Natural killer cell treated with Interleukin-12 subunit alpha and Interleukin-12 subunit beta and Interleukin-15 and Interleukin-18, amount 100 ng/mL, for 72 hours (primary cell): Measurements from ENCODE around the gene NOTCH4. TPM values are rescaled to one million over a fixed set of nuclear protein-coding genes. Genes with fewer than 3 reads are reported as not detected.

Source experiments
- ATAC-seq, 2 donors: fragments of 150-1000 bp; cut with Tn5 transposase in 1 of 2; sonication (Bioruptor Pico), chemical (Tn5 transposase) in 1 of 2; 2 replicates each; pipeline ENCODE4 v1.10.0; 2021
- DNase-seq: peaks from one replicate; pipeline ENCODE4 v3.0.0; 2022; ENCODE audit warnings: low spot score
- H3K27ac Mint-ChIP-seq, 2 donors: 1 replicate in 1 of 2; 2 replicates in 1 of 2; pipeline ENCODE4 v1.8.0; 2022; ENCODE audit warnings: mixed read lengths in 2 of 2, mild to moderate bottlenecking in 1 of 2, moderate library complexity in 1 of 2
- H3K27me3 Mint-ChIP-seq, 2 donors: 1 replicate in 1 of 2; 2 replicates in 1 of 2; pipeline ENCODE4 v1.8.0; 2022; ENCODE audit warnings: mixed read lengths in 2 of 2
- H3K36me3 Mint-ChIP-seq: one replicate; pipeline ENCODE4 v1.8.0; 2022; ENCODE audit warnings: mixed read lengths
- H3K4me1 Mint-ChIP-seq, 2 donors: 1 replicate in 1 of 2; 2 replicates in 1 of 2; pipeline ENCODE4 v1.8.0; 2022; ENCODE audit warnings: low read depth in 2 of 2, mixed read lengths in 2 of 2, mild to moderate bottlenecking in 1 of 2
- H3K4me3 Mint-ChIP-seq: one replicate; pipeline ENCODE4 v1.8.0; 2022; ENCODE audit warnings: mixed read lengths
- H3K9me3 Mint-ChIP-seq: 2 replicates; pipeline ENCODE4 v1.8.0; 2022; ENCODE audit warnings: mixed read lengths
- total RNA-seq, 2 donors: library from RNA; stranded (reverse); gene quantifications; one replicate each; pipeline ENCODE4 v1.2.3, GENCODE V29; 2022

The NOTCH4 gene
- total RNA-seq, 2 donors from 2014 or later: 1.4 TPM

- H3K27me3 Mint-ChIP-seq: no peaks in the 10 kb centered on the region
- H3K27ac Mint-ChIP-seq: no peak overlapping the region
- DNase-seq (no peak), ATAC-seq (no peak)
- H3K4me1 Mint-ChIP-seq: peaks cover 5 to 12% of the 10 kb centered on the region in 2 donors
- H3K36me3 Mint-ChIP-seq: no peaks in the 10 kb centered on the region
- H3K9me3 Mint-ChIP-seq: no peaks in the 10 kb centered on the region
- H3K4me3 Mint-ChIP-seq: no peak overlapping the region
Measured at GRCh38 chr6:32167154-32167760, 56.6 kb downstream of the NOTCH4 start.

- Mint-ChIP-seq H3K27me3 (no peaks in the 10 kb centered on the region), H3K4me1 (peaks cover 5 to 12% of the 10 kb centered on the region in 2 donors), H3K9me3 (no peaks in the 10 kb centered on the region), H3K27ac (no peak overlapping the region), H3K4me3 (no peak overlapping the region), H3K36me3 (no peaks in the 10 kb centered on the region)
- DNase-seq (no peak), ATAC-seq (no peak)
Measured at GRCh38 chr6:32166411-32167061, 57.3 kb downstream of the NOTCH4 start.

- no peaks in the 10 kb centered on the region for H3K27me3 Mint-ChIP-seq
- no peak within 1 kb of the TSS for H3K27ac Mint-ChIP-seq
- no peak within 1 kb of the TSS for H3K4me3 Mint-ChIP-seq
- no peaks in the 10 kb centered on the region for H3K9me3 Mint-ChIP-seq
- H3K4me1 Mint-ChIP-seq: peaks cover 0 to 3% of the 10 kb centered on the region in 2 donors
- DNase-seq (no peak), ATAC-seq (no peak)
- no peaks in the 10 kb centered on the region for H3K36me3 Mint-ChIP-seq
Measured at GRCh38 chr6:32164295-32164694, 59.6 kb downstream of the NOTCH4 start, which contains the start of gene EGFL8. EGFL8 (plus strand) TSS chr6:32164595; CDS start chr6:32166166, 1,571 bp downstream.

- H3K36me3 Mint-ChIP-seq: no peaks in the 10 kb centered on the region
- no peak overlapping the region for H3K4me3 Mint-ChIP-seq
- DNase-seq (peak; percentile 38), ATAC-seq (no peak)
- H3K4me1 Mint-ChIP-seq: peaks cover 0 to 3% of the 10 kb centered on the region in 2 donors
- H3K27ac Mint-ChIP-seq: no peak overlapping the region
- no peaks in the 10 kb centered on the region for H3K9me3 Mint-ChIP-seq
- H3K27me3 Mint-ChIP-seq: no peaks in the 10 kb centered on the region
Measured at GRCh38 chr6:32163559-32164258, 60.2 kb downstream of the NOTCH4 start.

- Mint-ChIP-seq H3K4me1 (peaks cover 23 to 28% of the 10 kb centered on the region in 2 donors), H3K27me3 (no peaks in the 10 kb centered on the region), H3K27ac (peak overlapping the region in 1 of 2 donors; percentile 62), H3K36me3 (peaks cover 13% of the 10 kb centered on the region), H3K4me3 (no peak overlapping the region), H3K9me3 (no peaks in the 10 kb centered on the region)
- DNase-seq (no peak), ATAC-seq (no peak)
Measured at GRCh38 chr6:32158052-32158451, 65.8 kb downstream of the NOTCH4 start.

- ATAC-seq (no peak), DNase-seq (no peak)
- Mint-ChIP-seq H3K27ac (no peak overlapping the region), H3K27me3 (no peaks in the 10 kb centered on the region), H3K9me3 (no peaks in the 10 kb centered on the region), H3K4me1 (peaks cover 23 to 35% of the 10 kb centered on the region in 2 donors), H3K36me3 (peaks cover 13% of the 10 kb centered on the region), H3K4me3 (no peak overlapping the region)
Measured at GRCh38 chr6:32156891-32157290, 67.0 kb downstream of the NOTCH4 start.

- ATAC-seq (peak; percentile 82), DNase-seq (peak; percentile 65)
- H3K4me1 Mint-ChIP-seq: peaks cover 36 to 49% of the 10 kb centered on the region in 2 donors
- H3K9me3 Mint-ChIP-seq: no peaks in the 10 kb centered on the region
- H3K36me3 Mint-ChIP-seq: peaks cover 13% of the 10 kb centered on the region
- peaks cover 15 to 20% of the 10 kb centered on the region in 2 donors for H3K27me3 Mint-ChIP-seq
- H3K27ac Mint-ChIP-seq: peak overlapping the region; percentile 79 to 92
- H3K4me3 Mint-ChIP-seq: peak overlapping the region; percentile 99
Measured at GRCh38 chr6:32154514-32155161, 69.2 kb downstream of the NOTCH4 start.

- DNase-seq (peak; percentile 84), ATAC-seq (peak; percentile 84 to 86)
- H3K4me1 Mint-ChIP-seq: peaks cover 39 to 52% of the 10 kb centered on the region in 2 donors
- peak within 1 kb of the TSS; percentile 99 for H3K4me3 Mint-ChIP-seq
- peaks cover 13% of the 10 kb centered on the region for H3K36me3 Mint-ChIP-seq
- no peaks in the 10 kb centered on the region for H3K9me3 Mint-ChIP-seq
- H3K27me3 Mint-ChIP-seq: peaks cover 18 to 22% of the 10 kb centered on the region in 2 donors
- peak within 1 kb of the TSS; percentile 79 to 92 for H3K27ac Mint-ChIP-seq
Measured at GRCh38 chr6:32153564-32154513, 70.0 kb downstream of the NOTCH4 start, which contains the start of gene PPT2. PPT2 (plus strand) TSS chr6:32154141; CDS start chr6:32154595, 454 bp downstream.

- peaks cover 48 to 61% of the 10 kb centered on the region in 2 donors for H3K4me1 Mint-ChIP-seq
- peak overlapping the region; percentile 99 for H3K4me3 Mint-ChIP-seq
- DNase-seq: no peak
- no peaks in the 10 kb centered on the region for H3K9me3 Mint-ChIP-seq
- peaks cover 26 to 31% of the 10 kb centered on the region in 2 donors for H3K27me3 Mint-ChIP-seq
- no peak for ATAC-seq
- peak overlapping the region; percentile 76 to 79 for H3K27ac Mint-ChIP-seq
- peaks cover 7% of the 10 kb centered on the region for H3K36me3 Mint-ChIP-seq
Measured at GRCh38 chr6:32152769-32153563, 70.9 kb downstream of the NOTCH4 start.

- no peak for DNase-seq
- H3K9me3 Mint-ChIP-seq: no peaks in the 10 kb centered on the region
- peaks cover 27 to 32% of the 10 kb centered on the region in 2 donors for H3K27me3 Mint-ChIP-seq
- no peaks in the 10 kb centered on the region for H3K36me3 Mint-ChIP-seq
- H3K4me1 Mint-ChIP-seq: peaks cover 51 to 64% of the 10 kb centered on the region in 2 donors
- peak within 1 kb of the TSS in 1 of 2 donors; percentile 76 for H3K27ac Mint-ChIP-seq
- peak within 1 kb of the TSS; percentile 99 for H3K4me3 Mint-ChIP-seq
- no peak for ATAC-seq
Measured at GRCh38 chr6:32151863-32152768, 71.8 kb downstream of the NOTCH4 start, which contains the start of gene PRRT1. PRRT1 (minus strand) TSS chr6:32151939; CDS start chr6:32151827, 112 bp downstream.

- peaks cover 32 to 35% of the 10 kb centered on the region in 2 donors for H3K27me3 Mint-ChIP-seq
- DNase-seq (no peak), ATAC-seq (no peak)
- peaks cover 51 to 64% of the 10 kb centered on the region in 2 donors for H3K4me1 Mint-ChIP-seq
- no peaks in the 10 kb centered on the region for H3K9me3 Mint-ChIP-seq
- peak overlapping the region; percentile 28 for H3K4me3 Mint-ChIP-seq
- H3K27ac Mint-ChIP-seq: peak overlapping the region in 1 of 2 donors; percentile 34
- H3K36me3 Mint-ChIP-seq: no peaks in the 10 kb centered on the region
Measured at GRCh38 chr6:32151181-32151862, 72.5 kb downstream of the NOTCH4 start.
